Fibroblast of skin of back (primary cell): Measurements from ENCODE around the gene FHDC1.

Experiments
- DNase-seq: peaks from one replicate; pipeline ENCODE4 v3.0.0-alpha.2; 2013

Gene FHDC1

GRCh38 chr4:152981278-152981677 is 45.2 kb downstream of the FHDC1 start:
- DNase-seq: no peak

DNA sequence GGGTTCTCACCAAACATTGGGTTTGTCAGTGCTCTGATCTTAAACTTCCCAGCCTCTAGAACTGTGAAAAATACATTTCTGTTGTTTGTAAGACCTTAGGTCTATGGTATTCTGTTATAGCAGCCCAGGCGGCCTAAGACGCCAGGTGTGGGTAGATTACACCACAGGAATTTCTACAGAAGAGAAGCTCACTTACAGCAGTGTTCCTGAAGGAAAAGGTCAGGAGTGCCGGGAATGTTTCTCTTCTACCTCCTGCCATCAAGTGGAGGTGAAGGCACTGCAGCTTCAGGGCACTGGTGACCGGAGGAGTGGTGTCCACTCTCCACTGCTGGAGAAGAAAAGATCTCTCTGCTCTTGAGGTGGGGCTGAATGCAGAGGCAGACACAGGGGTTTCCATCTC is 45.7 kb downstream of the FHDC1 start:
- DNase-seq: no peak

DNA sequence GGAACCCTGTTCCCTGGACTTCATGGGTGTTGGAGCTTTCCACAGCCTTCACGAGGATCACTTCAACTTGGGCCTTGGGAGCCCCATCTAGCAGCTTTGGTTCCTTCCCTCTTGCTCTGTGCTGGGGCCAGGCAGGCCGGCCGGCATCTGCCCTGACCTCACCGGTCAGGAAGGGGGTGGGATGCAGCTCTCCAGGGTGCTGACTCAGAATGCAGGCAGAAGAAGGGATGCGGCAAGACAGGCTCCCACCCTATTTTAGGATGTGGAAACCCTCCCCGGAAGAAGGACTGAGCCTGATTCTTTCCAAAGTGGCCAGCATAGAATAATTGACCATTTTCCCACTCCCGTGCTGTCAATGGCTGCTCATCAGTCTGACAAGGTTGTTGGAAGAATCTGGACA is 47.1 kb downstream of the FHDC1 start:
- peak; percentile 43 for DNase-seq

DNA sequence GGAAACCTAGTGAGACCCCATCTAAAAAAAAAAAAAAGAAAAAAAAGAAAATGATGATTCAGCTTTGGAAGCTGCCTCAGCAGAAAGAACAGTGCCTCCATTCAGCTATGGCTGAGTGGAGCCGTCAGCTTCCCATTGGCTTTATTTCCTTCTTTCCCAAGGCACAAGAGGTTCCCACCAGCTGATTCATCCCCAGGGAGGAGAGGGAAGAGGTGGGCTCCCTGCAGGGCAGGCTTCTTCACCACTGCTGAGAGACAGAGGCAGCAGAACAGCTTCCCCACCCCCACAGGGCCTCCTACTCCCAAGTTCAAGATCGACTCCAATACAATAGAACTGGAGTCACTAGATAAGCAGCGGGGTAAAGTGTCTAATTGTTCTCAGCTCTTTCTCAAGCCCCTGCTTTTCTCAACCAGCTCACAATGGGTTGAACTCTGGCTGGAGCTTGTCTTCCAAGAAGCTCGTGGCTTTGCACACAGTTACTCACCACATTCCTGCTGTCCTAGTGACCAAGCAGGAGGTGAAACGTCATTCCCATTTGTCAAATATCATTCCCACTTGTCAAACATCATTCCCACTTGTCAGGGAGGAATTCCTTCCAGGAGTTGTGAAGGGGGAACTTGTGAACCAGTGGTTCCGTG is 47.8 kb downstream of the FHDC1 start:
- DNase-seq: peak; percentile 77

DNA sequence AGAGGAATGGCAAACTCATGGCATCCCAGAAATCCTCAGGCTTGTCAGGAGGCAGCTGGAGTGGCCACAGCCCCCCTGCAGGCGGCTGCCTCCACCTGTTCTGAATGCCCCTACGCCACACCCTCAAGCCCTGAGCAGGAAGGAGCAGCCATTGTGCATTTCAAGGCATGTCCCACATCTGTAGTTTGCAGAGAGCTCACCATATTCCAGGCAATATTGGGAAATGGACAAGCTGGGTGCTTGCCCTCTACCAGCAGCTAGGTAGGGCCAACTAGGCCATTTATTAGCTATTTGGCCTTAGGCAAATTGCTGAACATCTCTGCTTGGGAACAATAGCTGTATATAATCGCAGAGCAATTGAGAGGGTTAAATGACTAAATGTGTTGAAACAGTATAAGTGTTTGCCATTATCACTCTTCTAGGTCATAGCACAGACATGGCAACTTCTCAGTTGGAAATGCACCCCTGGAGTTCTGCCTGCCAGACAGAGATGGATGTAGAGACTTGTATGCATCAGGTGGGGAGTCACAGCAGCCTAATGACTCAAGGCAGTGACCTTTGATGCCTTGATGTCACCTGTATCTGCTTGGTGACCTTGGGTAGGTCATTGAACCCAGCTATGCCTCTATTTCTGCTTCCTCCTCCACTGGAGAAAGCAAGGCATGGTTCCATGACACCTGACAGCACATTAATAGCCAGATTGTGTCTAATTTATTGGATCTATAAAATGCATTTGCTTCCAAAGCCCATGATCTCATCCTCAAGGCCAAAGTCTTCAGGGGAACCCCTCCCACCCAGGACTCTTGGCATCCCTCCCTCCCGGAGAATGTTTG is 52.8 kb downstream of the FHDC1 start:
- DNase-seq: no peak

DNA sequence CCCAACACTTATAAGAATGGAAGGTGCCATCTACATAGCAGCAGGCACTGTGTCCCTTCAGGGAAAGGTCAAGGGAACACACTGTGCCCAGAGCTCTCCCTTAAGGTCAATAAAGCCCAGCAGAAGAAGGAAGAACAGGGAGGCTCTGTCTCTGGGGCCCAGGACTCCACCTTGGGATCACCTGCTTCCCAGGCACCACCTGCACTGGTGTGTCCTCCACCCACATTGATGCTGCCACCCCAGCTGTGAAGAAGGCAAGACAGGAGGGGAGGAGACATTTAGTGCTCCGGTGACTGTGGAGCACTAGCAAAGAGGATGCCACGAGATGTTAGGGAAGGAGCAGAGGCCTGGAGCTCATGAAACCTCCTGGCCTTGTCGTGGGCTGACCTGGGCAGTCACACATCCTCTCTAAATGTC is 53.4 kb downstream of the FHDC1 start:
- DNase-seq: no peak

- no peak for DNase-seq
Measured at GRCh38 chr4:152990471-152991131, 54.5 kb downstream of the FHDC1 start.

GRCh38 chr4:152991398-152991797 is 55.3 kb downstream of the FHDC1 start:
- no peak for DNase-seq

DNA sequence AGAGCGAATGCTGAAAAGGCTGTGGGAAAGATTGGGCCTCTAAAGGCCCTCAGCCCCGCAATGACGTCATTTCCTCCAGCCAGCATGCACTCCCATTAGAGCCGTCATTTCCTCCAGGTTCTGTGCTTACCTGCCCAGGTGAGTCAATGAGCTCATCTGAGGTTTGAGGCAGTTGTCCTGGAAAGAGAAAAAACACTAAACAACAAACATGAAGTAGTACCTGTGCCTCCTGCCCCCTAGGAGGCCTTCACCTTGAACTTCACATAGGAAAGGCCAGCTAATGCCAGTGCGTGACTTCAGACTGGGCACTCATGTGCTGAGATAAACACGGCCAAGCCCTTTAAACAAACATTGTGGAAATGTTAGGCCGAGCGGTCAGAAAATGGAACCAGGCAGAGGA is 55.9 kb downstream of the FHDC1 start:
- DNase-seq: no peak

- no peak for DNase-seq
Measured at GRCh38 chr4:152992466-152992865, 56.3 kb downstream of the FHDC1 start.

DNA sequence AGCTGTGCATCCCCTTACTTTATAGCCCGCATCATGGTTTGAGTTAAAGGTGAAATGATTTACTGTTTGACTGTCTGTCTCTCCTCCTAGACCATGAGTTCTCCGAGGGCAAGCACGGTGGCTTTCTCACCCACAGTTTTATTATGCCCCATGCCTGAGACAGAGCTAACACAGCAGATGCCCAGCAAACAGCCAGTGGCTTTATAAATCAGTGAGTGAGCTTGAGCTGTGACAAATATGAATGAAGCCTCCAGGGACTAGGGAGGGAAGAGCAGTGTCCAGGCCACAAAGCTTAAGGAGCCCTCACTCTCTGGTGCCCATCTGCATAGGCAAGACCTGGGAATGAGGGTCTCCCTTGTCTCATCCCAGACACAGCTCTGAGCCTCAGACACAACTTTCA is 57.9 kb downstream of the FHDC1 start:
- DNase-seq: no peak

- no peak for DNase-seq
Measured at GRCh38 chr4:152996111-152996571, 60.0 kb downstream of the FHDC1 start.

GRCh38 chr4:152996672-152997071 is 60.5 kb downstream of the FHDC1 start:
- DNase-seq: no peak

- no peak for DNase-seq
Measured at GRCh38 chr4:152997288-152997687, 61.2 kb downstream of the FHDC1 start.

DNA sequence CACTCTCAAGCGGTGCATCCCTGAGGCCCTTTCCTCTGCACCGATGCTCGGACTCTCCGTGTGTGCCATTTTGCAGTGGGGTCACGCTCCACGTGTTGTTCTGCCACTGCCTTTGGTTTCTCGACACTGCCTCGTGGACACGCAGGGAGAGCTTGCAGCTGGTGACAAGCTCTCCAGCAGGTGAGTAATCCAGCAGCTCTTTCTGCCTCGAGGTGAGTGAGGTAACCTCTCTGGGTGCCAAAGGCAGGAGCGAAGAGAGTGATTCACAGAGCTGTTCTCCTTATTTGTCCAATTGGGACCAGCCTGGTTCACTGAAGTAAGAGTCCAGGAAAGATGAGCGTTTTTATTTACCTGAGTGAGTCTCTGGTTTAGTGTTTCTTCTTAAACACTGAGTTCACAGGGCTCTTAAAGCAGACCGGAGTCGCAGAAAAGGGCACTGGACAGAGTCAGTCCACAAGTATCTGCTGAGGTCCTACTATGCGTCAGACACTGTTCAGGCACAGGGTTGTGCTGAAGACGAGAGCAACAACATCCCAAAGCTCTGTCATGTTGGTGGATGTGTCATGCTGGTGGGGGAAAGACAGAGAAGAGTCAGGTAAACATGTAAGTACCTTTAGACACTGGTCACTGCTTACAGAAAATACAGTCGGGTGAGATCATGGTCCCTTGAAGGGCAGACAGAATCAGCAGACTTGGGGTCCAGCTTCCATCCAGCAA is 61.8 kb downstream of the FHDC1 start:
- no peak for DNase-seq

- no peak for DNase-seq
Measured at GRCh38 chr4:152998861-152999260, 62.7 kb downstream of the FHDC1 start.

DNA sequence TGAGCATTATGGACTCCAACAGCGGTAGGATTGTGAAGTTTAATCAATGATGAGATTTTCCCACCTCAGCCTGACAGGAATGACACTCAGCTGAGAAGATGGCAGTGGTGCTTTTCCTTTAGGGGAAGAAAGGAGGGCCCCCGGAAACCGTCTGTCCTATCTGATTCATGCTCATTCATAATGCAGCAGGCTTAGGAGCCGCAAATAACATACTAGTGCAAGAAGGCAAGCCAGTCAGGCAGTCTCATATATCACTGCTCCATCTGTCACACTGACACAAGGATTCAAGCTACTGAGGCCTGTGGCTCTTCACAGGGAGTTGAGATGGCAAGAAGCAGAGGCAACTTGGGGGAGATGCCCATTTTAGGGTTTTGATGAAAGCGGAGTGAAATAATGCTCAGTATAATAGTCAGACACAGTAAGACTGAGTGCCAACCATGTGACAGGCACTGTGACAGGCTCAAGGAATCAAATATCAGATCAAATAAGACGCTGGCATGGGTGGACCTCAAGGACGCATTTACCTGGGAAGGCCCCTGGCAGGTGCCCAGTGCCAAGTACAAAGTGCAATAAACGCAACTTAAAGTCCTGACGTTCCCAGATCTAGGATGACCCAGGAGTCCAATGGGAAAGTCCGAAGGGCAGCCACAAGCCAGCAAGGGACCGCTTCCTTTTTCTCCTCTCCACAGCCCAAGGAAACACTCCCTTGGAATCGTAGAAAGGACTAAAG is 63.4 kb downstream of the FHDC1 start:
- DNase-seq: no peak

DNA sequence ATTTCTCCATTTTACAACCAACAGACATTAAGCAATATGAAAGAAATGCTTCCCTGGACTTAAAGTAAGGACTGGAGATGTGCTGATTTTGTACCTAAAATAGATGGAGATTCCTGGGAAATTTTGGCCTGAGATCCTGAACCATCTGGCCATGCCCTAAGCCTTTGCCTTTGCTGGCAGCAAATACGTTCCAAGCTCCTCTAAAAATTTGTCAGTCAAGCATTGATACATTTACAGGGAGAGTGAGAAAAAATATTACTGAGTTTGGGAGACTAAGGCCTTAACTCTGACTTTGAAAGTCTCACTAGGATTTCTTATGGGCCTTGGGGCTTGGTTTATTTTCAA is 63.9 kb downstream of the FHDC1 start:
- DNase-seq: no peak

GRCh38 chr4:153001626-153002025 is 65.5 kb downstream of the FHDC1 start:
- DNase-seq: peak; percentile 26

DNA sequence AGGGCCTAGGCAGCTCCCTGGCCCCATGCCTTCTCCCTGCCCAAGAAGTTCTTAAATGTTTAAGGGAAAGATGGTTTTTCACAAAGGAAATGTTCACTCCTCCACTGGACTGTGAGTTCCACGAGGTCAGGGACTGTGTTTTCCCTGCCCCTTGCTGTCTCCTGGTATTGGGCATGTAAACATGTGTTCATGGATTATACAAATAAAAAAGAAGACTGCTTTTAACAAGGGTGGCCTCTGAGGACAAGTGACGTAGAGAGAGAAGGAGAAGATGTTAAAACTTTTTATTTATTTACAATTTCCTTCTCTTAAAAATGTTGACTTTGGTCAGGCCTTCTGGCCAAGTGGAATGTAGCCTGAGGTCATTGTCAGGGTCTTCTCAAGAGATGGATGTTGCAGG is 66.0 kb downstream of the FHDC1 start:
- no peak for DNase-seq

DNA sequence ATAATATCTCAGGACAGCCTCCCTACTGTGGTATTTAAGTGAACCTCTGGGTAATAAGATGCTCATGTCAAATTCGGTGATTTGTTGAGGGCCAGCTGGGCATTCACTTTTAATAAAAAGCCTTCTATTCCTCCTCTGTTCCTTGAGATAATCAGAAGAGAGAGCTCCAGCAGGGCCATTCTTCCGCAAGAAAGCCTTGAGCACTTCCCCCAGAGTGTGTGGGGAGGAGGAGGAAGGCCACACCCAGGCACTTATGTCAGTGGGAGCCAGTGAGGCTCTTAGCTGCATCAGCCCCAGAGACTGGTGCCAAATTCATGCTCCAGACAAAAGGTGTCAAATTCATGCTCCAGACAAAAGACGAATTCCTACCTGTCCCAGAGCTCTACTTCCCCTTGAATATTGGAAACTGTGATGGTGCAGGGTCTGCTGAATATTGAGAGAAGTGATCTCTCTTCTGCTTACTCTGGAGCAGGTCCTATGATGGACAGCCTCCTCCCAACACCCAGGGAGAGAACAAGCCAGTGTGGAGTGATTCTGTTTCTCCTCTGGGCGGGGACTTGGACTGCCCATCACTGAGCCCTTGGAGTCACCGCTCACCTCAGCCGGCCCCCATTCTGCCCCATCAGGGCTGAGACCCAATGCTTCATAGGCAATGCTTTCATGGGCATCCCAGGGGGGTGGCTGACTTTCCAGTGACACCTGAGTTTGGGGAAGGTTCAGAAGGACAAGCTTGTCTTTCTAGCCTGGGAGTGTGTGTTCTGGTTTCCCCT is 68.1 kb downstream of the FHDC1 start:
- no peak for DNase-seq
